ENCODE measurements around the gene MEGF11.

Gene MEGF11

DNA sequence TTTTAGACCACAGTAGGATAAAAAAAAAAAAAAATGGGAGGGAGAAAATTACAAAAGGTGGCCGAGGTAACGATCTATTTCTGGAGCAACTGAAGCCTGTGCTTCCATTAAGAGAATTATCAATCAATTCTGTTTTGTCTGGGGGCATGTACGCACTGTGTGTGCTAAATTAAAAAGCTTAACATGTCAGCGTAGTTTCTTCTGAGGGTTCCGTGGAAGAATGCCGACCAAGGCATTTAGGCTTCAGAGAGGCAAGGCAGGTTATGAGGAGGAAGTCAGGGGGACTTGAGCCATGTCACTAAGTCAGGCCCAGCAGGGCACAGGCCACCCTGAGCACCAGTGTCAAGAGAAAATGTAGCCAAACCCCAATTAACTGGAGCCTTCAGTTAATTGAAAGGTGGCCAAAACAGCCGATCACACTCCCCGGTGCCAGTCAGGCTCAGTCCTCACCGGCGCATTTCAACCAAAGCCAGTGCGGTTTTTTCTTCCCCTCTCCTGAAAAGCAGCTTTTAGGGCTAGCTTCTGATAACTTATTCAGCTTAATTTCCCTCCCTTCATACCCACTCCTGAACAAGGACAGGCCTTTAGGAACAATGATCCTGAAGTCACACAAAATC, 113.9 kb downstream of the MEGF11 start:
- DNase-seq (ENCODE audit: low read depth in 1 of 2, low spot score in 1 of 2) = no peak
- Histone ChIP-seq H3K27me3 (ENCODE audit: insufficient read depth, poor library complexity, severe bottlenecking) (no peaks in the 10 kb centered on the region), H3K4me3 (replicated peaks; ENCODE audit: insufficient read depth, low read length) (no peak overlapping the region), H3K27ac (replicated peaks) (no peak overlapping the region)
- TF ChIP-seq, protein P1, sequence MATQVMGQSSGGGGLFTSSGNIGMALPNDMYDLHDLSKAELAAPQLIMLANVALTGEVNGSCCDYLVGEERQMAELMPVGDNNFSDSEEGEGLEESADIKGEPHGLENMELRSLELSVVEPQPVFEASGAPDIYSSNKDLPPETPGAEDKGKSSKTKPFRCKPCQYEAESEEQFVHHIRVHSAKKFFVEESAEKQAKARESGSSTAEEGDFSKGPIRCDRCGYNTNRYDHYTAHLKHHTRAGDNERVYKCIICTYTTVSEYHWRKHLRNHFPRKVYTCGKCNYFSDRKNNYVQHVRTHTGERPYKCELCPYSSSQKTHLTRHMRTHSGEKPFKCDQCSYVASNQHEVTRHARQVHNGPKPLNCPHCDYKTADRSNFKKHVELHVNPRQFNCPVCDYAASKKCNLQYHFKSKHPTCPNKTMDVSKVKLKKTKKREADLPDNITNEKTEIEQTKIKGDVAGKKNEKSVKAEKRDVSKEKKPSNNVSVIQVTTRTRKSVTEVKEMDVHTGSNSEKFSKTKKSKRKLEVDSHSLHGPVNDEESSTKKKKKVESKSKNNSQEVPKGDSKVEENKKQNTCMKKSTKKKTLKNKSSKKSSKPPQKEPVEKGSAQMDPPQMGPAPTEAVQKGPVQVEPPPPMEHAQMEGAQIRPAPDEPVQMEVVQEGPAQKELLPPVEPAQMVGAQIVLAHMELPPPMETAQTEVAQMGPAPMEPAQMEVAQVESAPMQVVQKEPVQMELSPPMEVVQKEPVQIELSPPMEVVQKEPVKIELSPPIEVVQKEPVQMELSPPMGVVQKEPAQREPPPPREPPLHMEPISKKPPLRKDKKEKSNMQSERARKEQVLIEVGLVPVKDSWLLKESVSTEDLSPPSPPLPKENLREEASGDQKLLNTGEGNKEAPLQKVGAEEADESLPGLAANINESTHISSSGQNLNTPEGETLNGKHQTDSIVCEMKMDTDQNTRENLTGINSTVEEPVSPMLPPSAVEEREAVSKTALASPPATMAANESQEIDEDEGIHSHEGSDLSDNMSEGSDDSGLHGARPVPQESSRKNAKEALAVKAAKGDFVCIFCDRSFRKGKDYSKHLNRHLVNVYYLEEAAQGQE (IDR thresholded peaks at IDR 0.05; ENCODE audit: insufficient replicate concordance, low read depth) = no peak
- TF ChIP-seq, protein P2, sequence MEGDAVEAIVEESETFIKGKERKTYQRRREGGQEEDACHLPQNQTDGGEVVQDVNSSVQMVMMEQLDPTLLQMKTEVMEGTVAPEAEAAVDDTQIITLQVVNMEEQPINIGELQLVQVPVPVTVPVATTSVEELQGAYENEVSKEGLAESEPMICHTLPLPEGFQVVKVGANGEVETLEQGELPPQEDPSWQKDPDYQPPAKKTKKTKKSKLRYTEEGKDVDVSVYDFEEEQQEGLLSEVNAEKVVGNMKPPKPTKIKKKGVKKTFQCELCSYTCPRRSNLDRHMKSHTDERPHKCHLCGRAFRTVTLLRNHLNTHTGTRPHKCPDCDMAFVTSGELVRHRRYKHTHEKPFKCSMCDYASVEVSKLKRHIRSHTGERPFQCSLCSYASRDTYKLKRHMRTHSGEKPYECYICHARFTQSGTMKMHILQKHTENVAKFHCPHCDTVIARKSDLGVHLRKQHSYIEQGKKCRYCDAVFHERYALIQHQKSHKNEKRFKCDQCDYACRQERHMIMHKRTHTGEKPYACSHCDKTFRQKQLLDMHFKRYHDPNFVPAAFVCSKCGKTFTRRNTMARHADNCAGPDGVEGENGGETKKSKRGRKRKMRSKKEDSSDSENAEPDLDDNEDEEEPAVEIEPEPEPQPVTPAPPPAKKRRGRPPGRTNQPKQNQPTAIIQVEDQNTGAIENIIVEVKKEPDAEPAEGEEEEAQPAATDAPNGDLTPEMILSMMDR (IDR thresholded peaks at IDR 0.05; ENCODE audit: insufficient read depth, low read length) = no peak
- TF ChIP-seq POLR2AphosphoS5 (IDR thresholded peaks at IDR 0.05; ENCODE audit: low read depth) (no peak), GABPA (IDR thresholded peaks at IDR 0.05; ENCODE audit: low read depth) (no peak), SPI1 (IDR thresholded peaks at IDR 0.05; ENCODE audit: borderline replicate concordance, low read depth) (no peak)

DNA sequence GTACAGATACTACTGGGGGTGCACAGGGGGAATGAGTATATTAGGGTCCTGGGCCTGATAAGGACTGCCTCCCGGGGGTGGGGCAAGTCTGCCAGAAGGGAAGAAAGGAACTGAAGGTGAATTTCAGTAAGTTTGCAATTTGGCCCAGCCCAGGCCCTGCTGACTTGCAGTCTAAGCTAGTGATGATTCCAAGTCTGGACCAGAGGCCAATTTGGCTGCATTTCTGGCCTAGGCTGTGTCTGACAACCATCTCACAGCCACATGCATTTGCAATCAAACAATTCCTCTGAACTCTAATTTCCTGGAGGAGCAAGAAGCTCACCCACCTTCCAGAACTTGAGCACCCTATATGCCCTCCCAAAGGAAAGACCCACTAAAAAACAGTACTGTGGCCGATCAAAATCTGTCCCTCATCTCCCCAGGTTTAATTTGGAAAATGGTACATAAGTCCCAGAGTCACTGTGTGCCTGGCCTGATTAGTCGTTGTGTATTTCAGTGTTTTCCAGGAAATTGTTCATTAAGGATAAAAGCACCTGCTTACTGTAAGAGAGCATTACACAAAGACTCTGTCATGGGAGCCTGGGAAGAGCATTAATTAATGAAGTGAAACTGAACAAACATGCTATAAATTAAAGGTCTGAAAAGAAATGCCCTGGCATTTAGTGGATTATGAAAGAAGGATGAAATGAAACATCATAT, 114.5 kb downstream of the MEGF11 start:
- H3K27me3 ChIP-seq (ENCODE audit: insufficient read depth, poor library complexity, severe bottlenecking) = no peaks in the 10 kb centered on the region
- no peak overlapping the region for H3K27ac ChIP-seq (replicated peaks)
- DNase-seq (ENCODE audit: low read depth in 1 of 2, low spot score in 1 of 2) = no peak
- TF ChIP-seq POLR2AphosphoS5 (IDR thresholded peaks at IDR 0.05; ENCODE audit: low read depth) = no peak
- TF ChIP-seq, protein P2 (IDR thresholded peaks at IDR 0.05; ENCODE audit: insufficient read depth, low read length) = no peak
- TF ChIP-seq, protein P1 (IDR thresholded peaks at IDR 0.05; ENCODE audit: insufficient replicate concordance, low read depth) = no peak
- no peak for TF ChIP-seq GABPA (IDR thresholded peaks at IDR 0.05; ENCODE audit: low read depth)
- H3K4me3 ChIP-seq (replicated peaks; ENCODE audit: insufficient read depth, low read length) = no peak overlapping the region

DNA sequence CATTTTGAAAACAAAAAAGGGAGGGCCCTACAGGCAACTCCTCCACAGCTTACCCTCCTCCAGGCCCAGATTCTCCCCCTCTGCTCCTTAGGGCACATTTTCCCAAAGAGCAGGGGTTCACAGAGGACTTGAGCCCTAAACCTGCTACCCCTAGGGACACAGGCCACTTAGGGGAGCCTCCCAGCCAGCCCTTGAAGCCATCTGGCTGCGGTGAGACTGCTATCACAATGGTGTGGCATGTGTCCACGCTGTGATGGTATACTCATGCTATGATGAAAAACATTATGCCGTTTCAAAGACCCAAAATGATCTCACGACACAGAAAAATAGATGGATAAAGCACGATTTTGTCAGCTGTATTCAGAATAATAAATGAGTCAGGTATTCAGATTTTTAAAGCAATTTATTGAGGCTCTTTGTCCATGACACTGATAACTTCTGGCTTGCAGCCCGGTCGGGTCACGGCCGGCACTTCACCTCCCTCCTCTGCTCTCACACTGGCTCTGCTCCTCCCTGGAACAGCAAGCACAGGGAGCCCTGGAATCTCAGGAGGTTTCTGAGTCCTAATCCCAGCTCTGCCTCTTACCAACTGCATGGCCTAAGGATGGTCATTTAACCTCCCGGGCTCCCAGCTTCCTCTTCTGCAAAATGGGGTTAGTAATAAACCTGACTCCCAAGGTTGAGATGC, 115.3 kb downstream of the MEGF11 start:
- H3K27me3 ChIP-seq (ENCODE audit: insufficient read depth, poor library complexity, severe bottlenecking) = no peaks in the 10 kb centered on the region
- DNase-seq (ENCODE audit: low read depth in 1 of 2, low spot score in 1 of 2) = no peak

More for the DNA sequence above, 115.3 kb downstream of the MEGF11 start:
- H3K4me3 ChIP-seq (replicated peaks; ENCODE audit: insufficient read depth, low read length) = no peak overlapping the region
- no peak overlapping the region for H3K27ac ChIP-seq (replicated peaks)
- TF ChIP-seq, protein P1 (IDR thresholded peaks at IDR 0.05; ENCODE audit: insufficient replicate concordance, low read depth) = no peak
- TF ChIP-seq GABPA (IDR thresholded peaks at IDR 0.05; ENCODE audit: low read depth) (no peak), POLR2AphosphoS5 (IDR thresholded peaks at IDR 0.05; ENCODE audit: low read depth) (no peak), SPI1 (IDR thresholded peaks at IDR 0.05; ENCODE audit: borderline replicate concordance, low read depth) (no peak)
- TF ChIP-seq, protein P2 (IDR thresholded peaks at IDR 0.05; ENCODE audit: insufficient read depth, low read length) = no peak
